Thoracic aorta (tissue), 2 donors: ENCODE results near the gene FERMT3. TPM values are rescaled to one million over a fixed set of nuclear protein-coding genes. Genes with fewer than 3 reads are reported as not detected.

Source experiments
- ATAC-seq: fragments of 150-250 bp; one replicate; pipeline ENCODE4 v1.8.0; 2017; ENCODE audit warnings: low read depth; ENCODE audit not compliant: insufficient number of reproducible peaks, low FRiP score
- DNase-seq: peaks from one replicate; pipeline ENCODE4 v3.0.0-alpha.2; 2020; ENCODE audit warnings: low spot score
- H3K27ac ChIP-seq, 2 donors: fragments of 200-600 bp; sonication (generic); 1 replicate in 1 of 2; 2 replicates in 1 of 2; pipeline ENCODE4 v1.5.1; 2016; ENCODE audit warnings: mild to moderate bottlenecking in 2 of 2, moderate library complexity in 2 of 2
- H3K27me3 ChIP-seq: fragments of 200-600 bp; sonication (generic); replicated peaks from 2 replicates; pipeline ENCODE4 v1.6.0; 2016; ENCODE audit warnings: mild to moderate bottlenecking; ENCODE audit not compliant: insufficient read depth
- H3K36me3 ChIP-seq: fragments of 200-600 bp; sonication (generic); one replicate; pipeline ENCODE4 v1.5.1; 2016
- H3K4me1 ChIP-seq, 2 donors: fragments of 200-600 bp; sonication (generic); 1 replicate in 1 of 2; 2 replicates in 1 of 2; pipeline versions ENCODE4 v1.5.1 to v1.6.0; 2016; ENCODE audit warnings: low read depth in 2 of 2, mild to moderate bottlenecking in 1 of 2; ENCODE audit not compliant: control insufficient read depth in 1 of 2
- H3K4me3 ChIP-seq: fragments of 200-600 bp; sonication (generic); 2 replicates; pipeline ENCODE4 v1.5.1; 2016; ENCODE audit warnings: mild to moderate bottlenecking
- H3K9me3 ChIP-seq: fragments of 200-600 bp; sonication (generic); 2 replicates; pipeline ENCODE4 v1.5.1; 2016
- CTCF ChIP-seq: fragments of 200-600 bp; sonication (generic); IDR thresholded peaks from one replicate; pipeline ENCODE4 v1.5.1; 2019; ENCODE audit warnings: antibody characterized with exemption
- total RNA-seq, 2 donors: library from RNA; depleted of rRNA; stranded (reverse); fragments of >200 nt; gene quantifications; one replicate each; pipeline versions ENCODE4 v1.1.0 to v1.2.3, GENCODE V29; 2016

FERMT3 gene
- total RNA-seq, 2 donors from 2014 or later, result 47.2 to 66.6 TPM

GRCh38 chr11:64240435-64241240 lies 34.1 kb downstream of the FERMT3 start, which contains the start of gene FKBP2:
Gene FKBP2 (plus strand): TSS chr11:64241095. CDS start chr11:64242388, 1,293 bp downstream.
- H3K27me3 ChIP-seq, result no peaks in the 10 kb centered on the region
- H3K4me3 ChIP-seq, result peak within 1 kb of the TSS; percentile 92
- ATAC-seq (peak; percentile 77), DNase-seq (peak; percentile 87)
- H3K4me1 ChIP-seq, result peaks cover 19 to 43% of the 10 kb centered on the region in 2 donors
- H3K27ac ChIP-seq, result peak within 1 kb of the TSS; percentile 94 to 99
- TF ChIP-seq CTCF, result no peak
- H3K36me3 ChIP-seq, result peaks cover 19% of the 10 kb centered on the region
- H3K9me3 ChIP-seq, result no peaks in the 10 kb centered on the region

- no peak for TF ChIP-seq CTCF
- peak; percentile 91 for ATAC-seq
- Histone ChIP-seq H3K4me3 (peak overlapping the region; percentile 92), H3K27ac (peak overlapping the region; percentile 94 to 99), H3K36me3 (peaks cover 19% of the 10 kb centered on the region), H3K9me3 (no peaks in the 10 kb centered on the region), H3K4me1 (peaks cover 16 to 43% of the 10 kb centered on the region in 2 donors), H3K27me3 (no peaks in the 10 kb centered on the region)
- DNase-seq, result peak; percentile 95
Measured at GRCh38 chr11:64241241-64241490, 34.6 kb downstream of the FERMT3 start.

GRCh38 chr11:64241491-64242374 lies 35.2 kb downstream of the FERMT3 start:
- Histone ChIP-seq H3K27ac (peak overlapping the region; percentile 94 to 99), H3K4me3 (peak overlapping the region; percentile 92), H3K4me1 (peaks cover 16 to 43% of the 10 kb centered on the region in 2 donors), H3K36me3 (peaks cover 19% of the 10 kb centered on the region), H3K27me3 (no peaks in the 10 kb centered on the region), H3K9me3 (no peaks in the 10 kb centered on the region)
- ATAC-seq (no peak), DNase-seq (no peak)
- TF ChIP-seq CTCF, result peak; percentile 8

- H3K27ac ChIP-seq, result no peak overlapping the region
- no peak for TF ChIP-seq CTCF
- no peaks in the 10 kb centered on the region for H3K9me3 ChIP-seq
- H3K27me3 ChIP-seq, result no peaks in the 10 kb centered on the region
- no peak overlapping the region for H3K4me3 ChIP-seq
- peaks cover 9% of the 10 kb centered on the region for H3K36me3 ChIP-seq
- DNase-seq (no peak), ATAC-seq (no peak)
- peaks cover 16 to 49% of the 10 kb centered on the region in 2 donors for H3K4me1 ChIP-seq
Measured at GRCh38 chr11:64243236-64243854, 36.8 kb downstream of the FERMT3 start.

GRCh38 chr11:64244107-64244506 lies 37.6 kb downstream of the FERMT3 start:
- Histone ChIP-seq H3K27me3 (no peaks in the 10 kb centered on the region), H3K36me3 (peaks cover 9% of the 10 kb centered on the region), H3K9me3 (no peaks in the 10 kb centered on the region), H3K4me3 (no peak overlapping the region), H3K4me1 (peaks cover 16 to 49% of the 10 kb centered on the region in 2 donors), H3K27ac (peak overlapping the region in 1 of 2 donors; percentile 90)
- no peak for DNase-seq
- TF ChIP-seq CTCF, result no peak
- no peak for ATAC-seq
